GM18508 (cell line): Measurements from ENCODE around the gene RTP1.
"Not testable (repeated sequence)": the region's sequence is repeated elsewhere in the genome, so short reads cannot be mapped to it uniquely, and the experiment has no call there.

Experiments
- ATAC-seq: cut with Tn5 transposase; IDR thresholded peaks from one replicate; pipeline ENCODE4 v1.9.1; 2021; ENCODE audit warnings: moderate number of reproducible peaks; ENCODE audit not compliant: insufficient read depth, unreplicated experiment

RTP1 gene, protein sequence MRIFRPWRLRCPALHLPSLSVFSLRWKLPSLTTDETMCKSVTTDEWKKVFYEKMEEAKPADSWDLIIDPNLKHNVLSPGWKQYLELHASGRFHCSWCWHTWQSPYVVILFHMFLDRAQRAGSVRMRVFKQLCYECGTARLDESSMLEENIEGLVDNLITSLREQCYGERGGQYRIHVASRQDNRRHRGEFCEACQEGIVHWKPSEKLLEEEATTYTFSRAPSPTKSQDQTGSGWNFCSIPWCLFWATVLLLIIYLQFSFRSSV

DNA sequence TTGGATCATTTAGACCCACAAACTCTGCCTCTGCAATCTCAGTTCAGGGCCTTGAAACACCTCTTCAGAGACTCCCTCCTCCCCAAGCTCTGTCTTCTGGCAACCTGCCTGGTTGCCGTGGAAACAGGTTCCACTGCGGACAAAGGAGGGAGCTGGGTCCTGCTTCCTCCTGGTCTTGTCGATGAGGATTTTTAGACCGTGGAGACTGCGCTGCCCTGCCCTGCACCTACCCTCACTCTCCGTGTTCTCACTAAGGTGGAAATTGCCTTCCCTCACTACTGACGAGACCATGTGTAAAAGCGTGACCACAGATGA lies at the start of gene RTP1:
TSS of gene RTP1 (plus strand) at position 152 of the 315 bp plus-strand sequence. CDS start at position 182, 30 bp downstream.
- no peak for ATAC-seq

DNA sequence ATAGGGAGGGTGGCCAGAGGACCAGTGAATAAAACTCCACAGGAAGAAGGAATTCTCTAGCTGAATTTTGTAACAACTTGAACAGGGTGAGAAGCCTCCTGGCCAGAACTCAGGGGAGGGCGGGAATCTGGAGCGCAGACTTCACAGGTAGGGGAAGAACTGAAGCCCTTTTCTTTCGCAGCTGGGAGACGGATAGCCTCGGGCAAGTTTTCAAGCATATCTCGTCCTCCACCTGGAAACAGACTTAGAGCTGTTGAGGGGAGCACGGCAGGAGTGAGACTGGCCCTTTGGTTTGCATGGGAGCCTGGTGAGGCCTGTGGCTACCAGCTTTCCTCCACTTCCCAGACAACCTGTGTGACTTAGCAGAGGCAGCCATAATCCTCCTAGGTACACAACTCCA lies 47.1 kb upstream of the RTP1 start:
- ATAC-seq: no peak

DNA sequence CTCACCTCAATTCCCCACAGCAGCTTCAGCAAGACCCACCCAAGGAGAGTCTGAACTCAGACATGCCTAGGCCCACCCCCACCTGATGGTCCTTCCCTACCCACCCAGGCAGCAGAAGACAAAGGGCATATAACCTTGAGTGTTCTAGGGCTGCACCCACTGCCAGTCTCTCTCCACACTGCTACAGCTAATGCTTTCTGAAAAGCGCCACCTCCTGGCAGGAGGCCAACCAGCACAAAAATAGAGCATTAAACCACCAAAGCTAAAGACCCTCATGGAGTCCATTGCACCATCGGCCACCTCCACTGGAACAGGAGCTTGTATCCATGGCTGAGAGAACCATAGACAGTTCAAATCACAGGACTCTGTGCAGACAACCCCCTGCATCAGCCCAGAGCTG lies 46.7 kb upstream of the RTP1 start:
- no peak for ATAC-seq

DNA sequence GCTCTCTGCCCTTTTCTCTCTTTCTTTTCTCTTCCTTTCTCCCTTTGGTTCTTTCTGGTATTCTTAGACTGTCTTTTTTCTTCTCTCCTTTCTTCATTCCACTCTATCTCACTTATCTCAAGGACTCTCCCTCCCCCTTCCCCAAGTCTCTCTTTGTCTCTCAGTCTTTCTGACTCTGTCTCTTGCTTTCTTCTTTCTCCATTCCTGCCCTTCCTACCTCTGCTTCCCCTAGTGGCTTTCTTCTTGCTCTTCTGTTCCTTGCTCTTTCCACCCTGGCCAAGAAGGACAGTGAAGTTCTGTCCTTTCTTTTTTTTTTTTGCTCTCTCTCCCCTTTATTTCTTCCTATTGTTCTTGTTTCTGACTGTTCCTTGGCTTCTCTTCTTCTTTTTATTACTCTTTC lies 35.7 kb upstream of the RTP1 start:
- no peak for ATAC-seq

DNA sequence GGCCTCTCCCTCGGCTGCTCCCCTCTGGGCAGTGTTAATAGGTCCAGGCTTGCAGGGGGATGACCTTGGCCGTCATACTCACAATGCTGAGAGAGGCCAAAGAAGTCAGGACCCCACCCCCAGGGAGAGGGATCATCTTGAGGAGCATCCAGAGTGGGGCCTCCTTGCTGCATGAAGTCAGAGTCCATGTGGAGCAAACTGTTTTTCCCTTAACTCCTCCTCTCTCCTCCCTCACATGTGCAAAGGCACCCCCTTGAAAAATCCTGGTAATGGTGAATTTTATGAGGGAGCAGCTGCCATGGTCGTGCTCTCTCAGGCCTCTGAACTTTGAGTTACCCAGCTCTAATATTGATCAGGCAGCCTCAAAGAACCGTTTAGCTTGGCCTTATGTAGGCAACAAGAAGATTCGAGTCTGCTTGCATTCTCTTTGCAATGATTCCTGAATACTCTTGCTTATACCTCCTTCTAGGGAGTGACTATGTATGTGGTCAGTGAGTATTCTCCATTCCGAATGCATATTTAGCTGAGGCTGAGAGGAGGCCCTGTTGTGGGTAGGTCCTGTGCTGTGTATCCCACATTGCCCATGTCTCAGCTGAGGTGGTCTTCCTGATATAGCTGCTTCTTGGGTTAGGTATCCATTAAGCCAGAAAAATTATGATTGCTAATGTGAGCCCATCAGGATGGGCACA lies 34.9 kb upstream of the RTP1 start:
- ATAC-seq: no peak

DNA sequence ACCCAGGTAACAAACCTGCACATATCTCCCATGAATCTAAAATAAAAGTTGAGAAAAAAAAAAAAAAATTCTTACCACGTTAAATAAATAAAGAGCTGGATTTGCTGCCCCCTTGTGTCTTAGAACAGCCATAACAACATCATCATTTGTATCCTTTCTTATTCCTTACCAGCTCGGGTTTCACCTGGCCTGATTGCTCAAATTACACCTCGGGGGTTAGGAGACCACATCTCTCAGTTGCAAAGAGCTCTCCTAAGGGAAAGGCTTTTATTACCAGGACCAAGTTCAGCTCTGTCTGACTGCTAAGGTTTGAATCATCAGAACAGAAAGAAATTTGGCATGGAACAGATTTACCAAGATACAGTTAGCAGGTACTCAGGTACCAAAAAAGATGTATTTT lies 32.1 kb upstream of the RTP1 start:
- ATAC-seq: no peak

DNA sequence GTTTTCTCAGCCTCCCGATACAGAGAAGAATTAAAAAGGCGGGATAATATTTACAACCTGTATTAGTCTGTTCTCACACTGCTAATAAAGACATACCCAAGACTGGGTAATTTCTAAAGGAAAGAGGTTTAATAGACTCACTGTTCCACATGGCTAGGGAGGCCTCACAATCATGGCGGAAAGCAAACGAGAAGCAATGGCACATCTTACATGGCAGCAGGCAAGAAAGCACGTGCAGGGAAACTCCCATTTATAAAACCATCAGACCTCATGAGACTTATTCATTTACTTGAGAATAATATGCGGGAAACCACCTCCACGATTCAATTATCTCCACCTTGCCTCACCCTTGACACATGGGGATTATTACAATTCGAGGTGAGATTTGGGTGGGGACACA lies 30.5 kb upstream of the RTP1 start:
- ATAC-seq: no peak

DNA sequence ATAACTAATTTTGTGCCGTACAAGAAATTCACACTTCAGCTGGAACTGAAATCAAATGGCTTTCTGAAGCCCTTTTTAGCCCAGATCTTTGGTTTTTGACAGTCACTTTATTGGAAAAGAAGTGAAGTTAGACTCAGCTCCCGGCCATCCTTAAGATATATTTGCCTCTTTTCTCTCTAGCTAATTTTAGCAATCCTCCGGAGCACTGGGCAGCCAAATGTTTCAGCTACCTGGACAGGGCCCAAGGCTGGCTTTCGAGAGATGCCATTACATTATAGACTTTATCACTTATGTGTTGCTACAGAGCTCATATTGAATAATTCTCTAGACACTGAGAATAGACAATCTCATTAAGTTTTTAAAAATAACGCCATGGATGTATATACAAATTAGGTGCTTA lies 29.5 kb upstream of the RTP1 start:
- no peak for ATAC-seq

DNA sequence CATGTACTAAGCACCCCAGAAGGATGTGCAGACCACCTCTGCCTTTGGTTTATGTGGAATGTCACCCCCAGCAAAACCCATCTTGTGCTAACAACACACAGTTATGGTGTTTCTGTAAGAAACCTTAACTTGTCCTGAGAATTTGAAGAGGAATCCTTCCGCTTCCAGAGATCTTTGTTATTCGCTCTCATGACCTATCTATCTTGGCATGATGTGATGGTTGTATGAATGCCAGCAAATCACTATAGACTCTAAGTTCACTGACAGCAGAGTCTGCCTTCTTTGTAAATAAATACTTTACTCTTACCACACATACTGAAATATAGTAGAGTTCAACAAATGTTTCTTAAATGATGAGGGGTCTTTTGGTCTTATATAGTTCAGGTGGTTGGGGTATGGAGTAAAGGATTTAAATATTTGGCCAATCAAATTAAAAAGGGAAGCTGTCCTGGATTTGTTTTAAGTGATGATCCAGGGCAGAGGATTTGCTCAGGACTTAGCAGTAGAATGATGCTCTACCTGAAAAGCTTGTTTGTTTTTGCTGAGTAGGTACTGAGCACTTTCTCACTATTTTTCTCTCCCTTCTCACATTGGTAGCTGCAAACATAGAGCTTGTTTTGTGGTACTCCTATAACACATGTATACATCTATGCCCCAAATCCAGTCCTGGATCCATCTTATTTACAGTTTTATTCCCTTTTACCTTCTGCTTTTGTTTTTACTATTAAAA lies 27.9 kb upstream of the RTP1 start:
- ATAC-seq: no peak

DNA sequence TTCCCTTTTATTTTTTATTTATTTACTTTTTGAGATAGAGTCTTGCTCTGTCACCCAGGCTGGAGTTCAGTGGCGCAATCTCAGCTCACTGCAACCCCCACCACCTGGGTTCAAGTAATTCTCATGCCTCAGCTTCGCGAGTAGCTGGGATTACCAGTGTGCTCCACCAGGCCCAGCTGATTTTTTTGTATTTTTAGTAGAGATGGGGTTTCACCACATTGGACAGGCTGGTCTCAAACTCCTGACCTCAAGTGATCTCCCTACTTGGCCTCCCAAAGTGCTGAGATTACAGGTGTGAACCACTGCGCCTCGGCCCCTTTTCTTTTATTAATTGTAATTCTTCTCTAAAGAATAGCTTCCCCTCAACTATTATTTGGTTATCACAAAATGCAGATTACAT lies 26.4 kb upstream of the RTP1 start:
- ATAC-seq: not testable (repeated sequence)

DNA sequence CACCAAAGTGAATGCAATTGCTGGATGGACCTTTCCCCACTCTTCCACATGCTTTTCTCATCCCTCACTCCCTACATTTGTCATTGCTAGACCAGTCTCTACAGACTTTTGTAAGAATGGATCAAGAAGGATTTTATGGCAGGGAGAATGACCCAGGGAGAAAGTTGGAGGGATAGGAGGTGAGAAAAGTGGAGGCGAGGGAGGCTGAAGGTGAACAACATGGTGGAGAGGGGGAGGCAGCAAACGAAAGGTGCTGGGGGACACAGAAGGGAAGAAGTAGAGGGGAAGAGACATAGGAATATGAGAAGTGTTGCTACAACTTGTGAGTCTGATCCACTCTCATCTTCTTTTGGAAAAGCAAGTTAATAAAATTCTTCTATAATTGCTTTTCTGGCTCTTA lies 24.4 kb upstream of the RTP1 start:
- ATAC-seq: no peak

DNA sequence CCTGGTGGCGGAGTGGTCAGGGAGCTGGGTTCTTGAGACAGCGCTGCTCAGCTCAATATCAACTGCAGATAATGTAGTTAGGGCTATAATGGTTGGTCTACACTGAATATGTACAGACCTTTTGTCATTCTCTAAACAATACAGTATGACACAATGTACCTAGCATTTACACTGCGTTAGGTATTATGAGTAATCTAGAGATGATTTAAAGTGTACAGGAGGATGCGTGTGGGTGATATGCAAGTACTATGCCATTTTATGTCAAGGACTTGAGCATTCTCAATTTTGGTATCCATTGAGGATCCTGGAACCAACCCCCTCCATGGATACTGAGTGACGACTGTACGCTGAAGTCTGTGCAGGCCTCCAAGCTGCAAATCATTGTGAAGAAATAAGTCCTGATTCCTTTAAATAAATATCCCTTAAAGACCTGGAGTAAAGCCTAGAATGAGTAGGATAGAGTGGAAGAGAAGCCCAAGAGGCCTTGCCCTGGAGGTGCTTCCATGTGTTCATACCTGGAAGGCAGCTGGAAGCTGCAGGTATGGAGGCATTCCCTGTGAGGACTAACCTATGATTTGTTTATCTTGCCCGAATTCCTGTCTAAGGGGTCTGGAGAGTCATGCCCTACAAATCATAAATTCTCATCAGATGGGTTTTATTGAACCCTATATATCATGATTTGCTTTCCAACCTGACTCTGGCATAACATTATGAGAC lies 15.7 kb upstream of the RTP1 start:
- no peak for ATAC-seq

DNA sequence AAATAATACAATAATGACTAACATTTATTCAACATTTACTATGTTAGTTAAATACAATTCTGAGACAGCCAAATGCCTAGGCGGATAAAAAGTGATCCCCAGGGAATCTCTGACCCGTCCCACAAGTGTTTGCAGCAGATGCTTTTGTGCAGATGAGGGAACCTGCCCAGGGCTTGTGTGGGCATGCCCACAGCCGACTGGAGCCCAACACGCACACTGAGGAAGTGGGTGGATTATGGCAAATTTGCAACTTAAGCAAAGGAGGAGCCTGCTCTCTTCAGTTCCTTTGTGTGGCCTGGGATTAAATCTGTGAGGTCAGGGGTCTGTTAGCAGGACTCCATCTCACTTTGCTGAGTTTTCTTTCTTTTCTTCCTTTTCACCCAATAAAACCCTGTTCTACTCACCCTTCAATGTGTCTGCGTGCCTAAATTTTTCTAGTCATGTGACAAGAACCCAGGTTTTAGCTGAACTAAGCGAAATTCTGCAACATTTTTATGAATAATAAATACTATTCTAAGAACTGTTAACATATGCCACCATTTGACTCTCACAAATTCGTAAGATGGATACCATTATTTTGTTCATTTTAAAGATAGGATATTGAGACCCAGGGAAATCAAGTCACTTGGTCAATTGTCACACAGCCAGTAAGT lies 13.9 kb upstream of the RTP1 start:
- ATAC-seq: no peak

DNA sequence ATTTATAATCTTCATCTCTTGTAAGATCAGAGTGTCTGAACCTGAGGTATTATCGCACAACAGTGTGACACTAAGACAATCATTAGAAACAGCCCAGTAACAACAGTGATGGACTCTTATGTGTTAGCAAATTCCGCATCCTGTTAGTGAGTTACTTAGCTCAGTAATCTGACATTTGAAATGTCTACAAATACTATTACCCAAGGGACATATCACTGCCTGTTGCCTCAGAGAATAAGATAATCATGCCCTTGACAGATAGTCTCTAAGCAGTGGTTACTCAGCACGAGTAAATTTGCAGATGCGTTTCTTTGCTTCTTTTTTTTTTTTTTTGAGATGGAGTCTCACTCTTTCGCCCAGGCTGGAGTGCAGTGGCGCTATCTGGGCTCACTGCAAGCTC lies 13.4 kb upstream of the RTP1 start:
- no peak for ATAC-seq

DNA sequence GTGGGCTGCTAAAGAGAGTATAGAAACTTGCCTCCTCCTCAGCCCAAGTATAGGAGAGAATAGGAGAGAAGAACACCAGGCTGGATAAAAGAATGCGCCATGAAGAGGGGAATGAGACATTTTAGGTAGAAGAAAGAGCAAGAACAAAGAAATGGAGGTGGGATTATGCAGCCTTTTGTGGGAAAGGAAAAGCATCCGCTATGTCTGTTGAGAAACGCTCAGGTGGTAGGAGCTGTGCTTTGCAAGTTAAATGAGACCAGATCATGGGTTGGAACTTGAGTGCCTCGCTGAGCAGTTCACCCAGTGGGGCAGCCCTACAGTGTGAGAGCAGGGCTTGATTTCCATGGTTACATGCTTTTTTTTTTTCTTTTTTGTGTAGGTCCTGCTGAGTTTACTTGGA lies 11.5 kb upstream of the RTP1 start:
- ATAC-seq: no peak

DNA sequence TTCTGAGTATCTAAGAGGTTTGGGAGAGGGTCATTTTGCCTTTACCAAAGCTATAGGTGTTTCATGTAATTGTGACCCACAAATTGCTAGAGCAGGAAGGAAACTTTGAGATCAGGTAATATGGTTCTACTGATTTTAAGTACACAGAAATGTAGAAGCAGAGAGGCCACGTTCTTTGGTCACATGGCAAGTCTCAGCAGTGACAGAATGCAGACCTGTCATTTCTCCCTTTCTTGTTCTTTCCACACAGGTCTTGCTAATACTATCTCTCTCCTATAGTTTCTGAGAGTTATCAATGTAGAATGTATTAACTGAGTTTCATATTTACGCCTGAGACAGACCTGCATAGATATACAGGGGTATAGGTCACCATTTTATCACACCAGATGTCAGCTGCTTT lies 10.9 kb upstream of the RTP1 start:
- no peak for ATAC-seq

DNA sequence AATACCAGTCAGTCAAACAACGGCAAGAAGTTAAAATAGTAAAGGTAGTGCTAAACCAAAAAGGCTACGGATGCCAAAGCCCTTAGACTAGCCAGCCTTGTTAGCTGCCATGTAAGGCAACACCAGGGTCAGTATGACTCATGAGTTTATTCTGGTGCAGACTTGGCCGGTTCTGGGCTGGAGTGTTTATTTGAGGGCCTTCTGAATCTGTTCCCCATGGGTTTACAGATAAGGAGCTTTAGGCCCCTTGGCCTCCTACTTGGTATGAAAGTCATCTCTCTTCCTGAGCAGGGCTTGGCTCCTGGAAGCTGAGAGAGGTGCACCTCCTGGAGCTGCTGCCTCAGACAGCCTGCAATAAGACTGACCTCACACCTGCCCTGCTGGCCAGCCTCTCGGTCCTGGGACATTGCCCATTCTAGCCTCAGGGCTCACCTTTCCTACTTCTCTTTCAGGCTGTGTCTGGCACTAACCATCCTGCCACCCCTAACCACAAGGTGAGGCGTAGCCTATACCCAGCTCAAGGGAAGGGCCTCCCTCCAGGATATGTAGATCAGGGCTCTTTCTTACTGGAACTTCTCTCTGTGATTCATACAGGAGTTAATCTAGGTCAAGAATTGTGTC lies 10.4 kb upstream of the RTP1 start:
- no peak for ATAC-seq

DNA sequence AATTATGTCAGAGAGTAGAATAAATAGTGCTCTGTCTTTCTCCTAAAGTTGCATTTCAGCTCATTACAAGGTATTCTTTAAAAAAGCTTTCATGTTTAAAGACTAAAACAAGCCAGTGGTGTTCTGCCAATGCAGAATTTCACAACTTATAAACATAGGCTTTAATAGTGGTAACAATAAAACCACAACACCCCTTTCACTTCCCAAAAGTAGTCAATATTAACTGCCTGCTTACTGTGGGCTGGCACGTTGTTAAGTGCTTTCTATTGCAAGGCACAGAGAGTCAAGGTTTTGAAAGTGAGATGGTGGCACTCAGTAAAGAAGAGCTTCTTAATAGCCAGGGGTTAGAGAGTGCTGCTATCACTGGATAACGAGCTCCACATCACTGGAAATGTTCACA lies 8.4 kb upstream of the RTP1 start:
- no peak for ATAC-seq

DNA sequence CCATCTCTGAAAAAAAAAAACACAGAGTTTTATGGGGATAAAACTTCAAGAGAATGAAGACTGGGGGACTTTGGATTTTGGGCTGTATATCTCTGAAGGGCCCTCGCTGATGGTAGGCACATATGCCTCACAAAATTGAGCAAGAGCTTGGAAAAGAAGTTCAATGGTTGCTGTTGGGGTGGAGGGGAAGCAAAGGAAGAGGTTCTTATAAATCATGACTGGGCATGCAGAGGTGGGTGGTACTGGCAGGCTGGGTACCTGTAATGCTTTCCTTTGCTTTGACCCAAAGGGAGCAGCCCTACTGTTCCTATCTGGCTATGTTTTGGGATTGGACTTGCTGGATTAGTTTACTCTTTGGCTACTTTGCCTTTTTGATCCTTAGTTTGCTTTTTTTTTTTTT lies 6.0 kb upstream of the RTP1 start:
- no peak for ATAC-seq

DNA sequence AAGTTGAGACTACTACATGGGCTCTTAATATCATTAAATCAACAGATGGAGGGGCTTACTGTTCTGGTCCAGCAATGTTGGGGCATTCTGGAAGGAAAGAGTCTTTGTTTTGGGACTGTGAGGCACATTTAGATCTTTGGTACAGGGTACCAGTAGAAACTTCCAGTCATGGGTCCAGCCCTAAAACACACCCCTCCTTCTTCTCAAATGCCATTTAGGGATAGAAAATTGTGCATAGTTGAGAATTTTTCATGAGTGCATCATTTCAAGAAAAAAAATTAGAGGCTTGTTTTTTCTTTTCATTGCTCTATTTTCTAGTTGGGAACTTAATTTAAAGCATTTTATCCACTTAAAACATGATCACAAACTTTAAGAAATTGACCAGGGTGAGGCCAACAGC lies 4.1 kb upstream of the RTP1 start:
- no peak for ATAC-seq
